ENCODE measurements around the gene LSM2. TPM values are rescaled to one million over a fixed set of nuclear protein-coding genes. Genes with fewer than 3 reads are reported as not detected.

LSM2 gene
- total and polyA plus RNA-seq, 9 of the 15 experiments (the other 6 are each of a cell fraction or from before 2014, with no cell fraction given): 154 to 407 (median 223) TPM

DNA sequence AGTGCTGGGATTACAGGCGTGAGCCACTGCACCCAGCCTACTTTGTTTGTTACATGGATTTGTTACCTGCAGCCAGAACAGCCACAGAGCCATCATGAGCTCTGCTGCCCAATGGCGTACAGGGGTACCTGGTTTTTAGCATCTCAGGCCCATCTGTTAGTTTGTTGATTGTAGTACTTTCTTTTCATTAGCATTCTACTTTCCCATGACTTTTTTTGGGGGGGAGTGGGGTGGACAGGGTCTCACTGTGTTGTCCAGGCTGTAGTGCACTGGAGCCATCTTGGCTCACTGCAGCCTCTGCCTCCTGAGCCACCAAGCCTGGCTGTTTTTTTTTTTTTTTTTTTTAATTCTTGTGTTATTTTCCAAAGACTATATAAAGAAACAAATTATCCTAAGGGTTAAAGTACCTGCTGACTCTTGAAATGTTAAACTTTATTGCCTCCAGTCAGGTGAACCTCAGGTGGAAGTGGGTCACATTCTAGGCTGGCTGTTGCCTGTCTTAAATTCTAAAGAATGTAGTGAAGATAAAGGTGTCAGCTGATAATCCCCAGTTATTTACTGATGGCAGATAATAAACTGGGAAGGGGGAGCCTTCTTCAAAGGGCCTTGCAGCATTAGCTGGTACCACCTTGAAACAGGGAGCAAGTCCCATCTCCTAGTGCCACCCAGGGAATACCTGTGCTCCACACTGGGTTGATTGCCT lies 40.7 kb upstream of the LSM2 start (continued):
- TF ChIP-seq ZBTB8A (IDR thresholded peaks at IDR 0.05; ENCODE audit: partially characterized antibody) (no peak), YY1 (IDR thresholded peaks at IDR 0.05; ENCODE audit: borderline replicate concordance in 1 of 3, control insufficient read depth in 1 of 3, extremely low read depth in 1 of 3, insufficient read depth in 3 of 3, insufficient read length in 1 of 3, insufficient replicate concordance in 2 of 3, low read depth in 1 of 3, low read length in 2 of 3) (peak in 2 of 3 experiments; percentile 22 to 69), EZH2 (IDR thresholded peaks at IDR 0.05; ENCODE audit: borderline replicate concordance, low read depth, low read length) (no peak), ZFX (CRISPR knock-in tag; IDR thresholded peaks at IDR 0.05) (no peak), ZNF507 (tag; conservative IDR thresholded peaks at IDR 0.05) (no peak), ZNF124 (CRISPR knock-in tag; IDR thresholded peaks at IDR 0.05) (no peak), KAT7 (CRISPR knock-in tag; IDR thresholded peaks at IDR 0.05; ENCODE audit: borderline replicate concordance) (no peak), ZNF121 (CRISPR knock-in tag; conservative IDR thresholded peaks at IDR 0.05) (peak; percentile 94), TAF7 (tag; IDR thresholded peaks at IDR 0.05) (no peak), RBM17 (IDR thresholded peaks at IDR 0.05; ENCODE audit: borderline replicate concordance, low read depth, low read length) (no peak), HDGF (IDR thresholded peaks at IDR 0.05) (no peak), FOXA3 (CRISPR knock-in tag; conservative IDR thresholded peaks at IDR 0.05 in 1 of 2, IDR thresholded peaks at IDR 0.05 in 1 of 2) (peak in 1 of 2 experiments; percentile 80; a peak in 2 of 4 replicates), ZNF24 (IDR thresholded peaks at IDR 0.05) (no peak)
- TF ChIP-seq, protein P1, sequence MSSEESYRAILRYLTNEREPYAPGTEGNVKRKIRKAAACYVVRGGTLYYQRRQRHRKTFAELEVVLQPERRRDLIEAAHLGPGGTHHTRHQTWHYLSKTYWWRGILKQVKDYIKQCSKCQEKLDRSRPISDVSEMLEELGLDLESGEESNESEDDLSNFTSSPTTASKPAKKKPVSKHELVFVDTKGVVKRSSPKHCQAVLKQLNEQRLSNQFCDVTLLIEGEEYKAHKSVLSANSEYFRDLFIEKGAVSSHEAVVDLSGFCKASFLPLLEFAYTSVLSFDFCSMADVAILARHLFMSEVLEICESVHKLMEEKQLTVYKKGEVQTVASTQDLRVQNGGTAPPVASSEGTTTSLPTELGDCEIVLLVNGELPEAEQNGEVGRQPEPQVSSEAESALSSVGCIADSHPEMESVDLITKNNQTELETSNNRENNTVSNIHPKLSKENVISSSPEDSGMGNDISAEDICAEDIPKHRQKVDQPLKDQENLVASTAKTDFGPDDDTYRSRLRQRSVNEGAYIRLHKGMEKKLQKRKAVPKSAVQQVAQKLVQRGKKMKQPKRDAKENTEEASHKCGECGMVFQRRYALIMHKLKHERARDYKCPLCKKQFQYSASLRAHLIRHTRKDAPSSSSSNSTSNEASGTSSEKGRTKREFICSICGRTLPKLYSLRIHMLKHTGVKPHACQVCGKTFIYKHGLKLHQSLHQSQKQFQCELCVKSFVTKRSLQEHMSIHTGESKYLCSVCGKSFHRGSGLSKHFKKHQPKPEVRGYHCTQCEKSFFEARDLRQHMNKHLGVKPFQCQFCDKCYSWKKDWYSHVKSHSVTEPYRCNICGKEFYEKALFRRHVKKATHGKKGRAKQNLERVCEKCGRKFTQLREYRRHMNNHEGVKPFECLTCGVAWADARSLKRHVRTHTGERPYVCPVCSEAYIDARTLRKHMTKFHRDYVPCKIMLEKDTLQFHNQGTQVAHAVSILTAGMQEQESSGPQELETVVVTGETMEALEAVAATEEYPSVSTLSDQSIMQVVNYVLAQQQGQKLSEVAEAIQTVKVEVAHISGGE (CRISPR knock-in tag; IDR thresholded peaks at IDR 0.05): no peak
- TF ChIP-seq, protein P2, sequence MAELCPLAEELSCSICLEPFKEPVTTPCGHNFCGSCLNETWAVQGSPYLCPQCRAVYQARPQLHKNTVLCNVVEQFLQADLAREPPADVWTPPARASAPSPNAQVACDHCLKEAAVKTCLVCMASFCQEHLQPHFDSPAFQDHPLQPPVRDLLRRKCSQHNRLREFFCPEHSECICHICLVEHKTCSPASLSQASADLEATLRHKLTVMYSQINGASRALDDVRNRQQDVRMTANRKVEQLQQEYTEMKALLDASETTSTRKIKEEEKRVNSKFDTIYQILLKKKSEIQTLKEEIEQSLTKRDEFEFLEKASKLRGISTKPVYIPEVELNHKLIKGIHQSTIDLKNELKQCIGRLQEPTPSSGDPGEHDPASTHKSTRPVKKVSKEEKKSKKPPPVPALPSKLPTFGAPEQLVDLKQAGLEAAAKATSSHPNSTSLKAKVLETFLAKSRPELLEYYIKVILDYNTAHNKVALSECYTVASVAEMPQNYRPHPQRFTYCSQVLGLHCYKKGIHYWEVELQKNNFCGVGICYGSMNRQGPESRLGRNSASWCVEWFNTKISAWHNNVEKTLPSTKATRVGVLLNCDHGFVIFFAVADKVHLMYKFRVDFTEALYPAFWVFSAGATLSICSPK (IDR thresholded peaks at IDR 0.05; ENCODE audit: borderline replicate concordance): no peak
- TF ChIP-seq, protein P3, sequence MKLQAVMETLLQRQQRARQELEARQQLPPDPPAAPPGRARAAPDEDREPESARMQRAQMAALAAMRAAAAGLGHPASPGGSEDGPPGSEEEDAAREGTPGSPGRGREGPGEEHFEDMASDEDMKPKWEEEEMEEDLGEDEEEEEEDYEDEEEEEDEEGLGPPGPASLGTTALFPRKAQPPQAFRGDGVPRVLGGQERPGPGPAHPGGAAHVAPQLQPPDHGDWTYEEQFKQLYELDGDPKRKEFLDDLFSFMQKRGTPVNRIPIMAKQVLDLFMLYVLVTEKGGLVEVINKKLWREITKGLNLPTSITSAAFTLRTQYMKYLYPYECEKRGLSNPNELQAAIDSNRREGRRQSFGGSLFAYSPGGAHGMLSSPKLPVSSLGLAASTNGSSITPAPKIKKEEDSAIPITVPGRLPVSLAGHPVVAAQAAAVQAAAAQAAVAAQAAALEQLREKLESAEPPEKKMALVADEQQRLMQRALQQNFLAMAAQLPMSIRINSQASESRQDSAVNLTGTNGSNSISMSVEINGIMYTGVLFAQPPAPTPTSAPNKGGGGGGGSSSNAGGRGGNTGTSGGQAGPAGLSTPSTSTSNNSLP (IDR thresholded peaks at IDR 0.05; ENCODE audit: borderline replicate concordance, low read depth, low read length): no peak
